Ectodermal cell (in vitro differentiated cells): ENCODE data around the gene TSEN2.

Experiments used
- H3K27ac ChIP-seq: 2 replicates; pipeline ENCODE4 v1.7.0; 2013; ENCODE audit warnings: mild to moderate bottlenecking, low read depth, low read length; ENCODE audit not compliant: insufficient read depth, poor library complexity, severe bottlenecking
- H3K27me3 ChIP-seq: 2 replicates; pipeline ENCODE4 v1.7.0; 2013; ENCODE audit warnings: mild to moderate bottlenecking, low read length; ENCODE audit not compliant: insufficient read depth, control insufficient read depth, poor library complexity, severe bottlenecking
- H3K36me3 ChIP-seq: one replicate; pipeline ENCODE4 v1.7.0; 2013; ENCODE audit warnings: low read length; ENCODE audit not compliant: control insufficient read depth, insufficient read depth
- H3K4me1 ChIP-seq: one replicate; pipeline ENCODE4 v1.7.0; 2013; ENCODE audit warnings: low read length; ENCODE audit not compliant: control insufficient read depth, insufficient read depth
- H3K4me3 ChIP-seq: 2 replicates; pipeline ENCODE4 v1.7.0; 2013; ENCODE audit warnings: low read depth, low read length, control low read depth; ENCODE audit not compliant: insufficient read depth
- H3K9me3 ChIP-seq: 2 replicates; pipeline ENCODE4 v1.7.0; 2013; ENCODE audit warnings: mild to moderate bottlenecking, low read length, moderate library complexity; ENCODE audit not compliant: control insufficient read depth
- WGBS, 2 experiments: methylation state at CpG; one replicate each; pipeline ENCODE4 v1.1.7; 2013; ENCODE audit warnings: missing lambda C conversion rate in 2 of 2; 5-methylcytosine and 5-hydroxymethylcytosine counted together

Gene TSEN2

DNA sequence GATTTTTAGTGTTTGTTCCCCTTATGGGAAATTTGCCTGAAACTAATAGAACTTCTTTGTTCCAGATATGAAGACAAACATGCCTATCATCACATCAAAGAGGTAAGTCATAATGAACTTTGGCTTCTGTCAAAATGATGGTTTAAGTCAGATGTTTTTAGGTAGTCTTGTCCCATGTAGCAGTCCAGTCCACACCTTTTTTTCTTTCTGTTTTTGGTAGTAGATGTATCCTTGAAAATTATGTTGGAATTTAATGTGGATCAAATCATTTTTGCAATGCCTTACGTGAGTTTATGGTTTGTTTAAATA is 12.1 kb downstream of the TSEN2 start:
- Histone ChIP-seq H3K36me3 (peaks cover 33% of the 10 kb centered on the region), H3K9me3 (no peaks in the 10 kb centered on the region), H3K27me3 (no peaks in the 10 kb centered on the region), H3K4me3 (no peak overlapping the region), H3K4me1 (no peaks in the 10 kb centered on the region), H3K27ac (no peak overlapping the region)
- whole genome bisulfite sequencing, 2 experiments = 100% methylated on average over 1 of the region's 1 CpG

DNA sequence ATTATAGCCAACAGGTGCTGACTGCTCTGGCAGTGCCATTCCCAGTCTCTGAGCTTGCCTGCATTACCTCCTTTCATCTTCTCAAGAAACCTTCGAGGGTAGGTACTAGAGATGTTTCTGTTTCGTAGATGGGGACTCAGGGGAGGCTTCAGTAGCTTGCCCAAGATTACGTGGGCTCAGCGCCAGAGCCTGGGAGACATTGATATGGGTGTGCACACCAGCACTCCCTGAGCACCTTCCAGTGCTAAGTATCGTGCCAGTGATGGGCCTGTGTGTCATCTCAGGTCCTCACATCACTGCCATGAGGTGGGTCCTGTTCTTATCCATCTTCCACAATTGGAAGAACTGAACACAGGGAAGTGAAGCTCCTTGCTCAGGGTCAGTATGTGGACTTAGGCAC is 15.2 kb downstream of the TSEN2 start:
- Histone ChIP-seq H3K36me3 (peaks cover 17% of the 10 kb centered on the region), H3K9me3 (no peaks in the 10 kb centered on the region), H3K27ac (no peak overlapping the region), H3K4me3 (no peak overlapping the region), H3K4me1 (no peaks in the 10 kb centered on the region), H3K27me3 (no peaks in the 10 kb centered on the region)
- WGBS, 2 experiments = 94 to 96% methylated on average over 5 of the region's 5 CpGs

DNA sequence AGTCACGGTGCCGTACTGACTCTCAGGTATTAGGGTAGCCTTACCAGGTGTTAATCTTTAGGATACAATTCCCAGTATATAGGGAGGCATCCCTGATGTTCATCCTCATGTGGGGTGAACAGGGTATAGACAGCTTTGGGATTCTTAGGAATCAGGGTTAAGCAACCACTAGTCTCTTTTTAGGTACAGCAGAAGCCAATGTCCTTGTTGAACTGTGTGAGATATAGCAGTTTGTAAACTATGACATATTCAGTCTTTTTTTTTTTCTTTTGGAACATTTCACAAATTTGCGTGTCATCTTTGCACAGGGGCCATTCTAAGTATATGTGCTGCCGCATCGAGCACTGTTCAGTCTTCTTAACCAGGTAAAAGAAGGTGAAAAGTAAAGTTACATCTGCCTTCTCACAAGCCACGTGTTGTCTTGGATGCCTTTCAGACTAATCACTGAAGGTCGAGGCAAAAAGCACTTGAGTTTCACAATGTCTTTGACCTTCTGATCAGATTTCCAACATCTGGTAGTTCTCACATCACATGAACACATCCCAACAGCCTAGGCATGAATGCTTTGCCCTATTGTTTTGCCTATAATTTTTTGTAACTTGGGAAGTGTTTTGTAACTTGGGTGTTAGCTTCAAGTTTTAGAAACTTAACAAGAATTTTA is 17.2 kb downstream of the TSEN2 start:
- H3K4me3 ChIP-seq = no peak overlapping the region
- peaks cover 18% of the 10 kb centered on the region for H3K36me3 ChIP-seq
- 94 to 95% methylated on average over 7 of the region's 7 CpGs for WGBS, 2 experiments
- no peaks in the 10 kb centered on the region for H3K27me3 ChIP-seq
- no peaks in the 10 kb centered on the region for H3K9me3 ChIP-seq
- no peaks in the 10 kb centered on the region for H3K4me1 ChIP-seq
- no peak overlapping the region for H3K27ac ChIP-seq

- peaks cover 15% of the 10 kb centered on the region for H3K36me3 ChIP-seq
- no peak overlapping the region for H3K4me3 ChIP-seq
- no peaks in the 10 kb centered on the region for H3K4me1 ChIP-seq
- H3K27ac ChIP-seq = no peak overlapping the region
- no peaks in the 10 kb centered on the region for H3K9me3 ChIP-seq
- 95% methylated on average over 18 of the region's 18 CpGs for WGBS, 2 experiments
- no peaks in the 10 kb centered on the region for H3K27me3 ChIP-seq
Observed at GRCh38 chr3:12503126-12503957, 19.1 kb downstream of the TSEN2 start.

DNA sequence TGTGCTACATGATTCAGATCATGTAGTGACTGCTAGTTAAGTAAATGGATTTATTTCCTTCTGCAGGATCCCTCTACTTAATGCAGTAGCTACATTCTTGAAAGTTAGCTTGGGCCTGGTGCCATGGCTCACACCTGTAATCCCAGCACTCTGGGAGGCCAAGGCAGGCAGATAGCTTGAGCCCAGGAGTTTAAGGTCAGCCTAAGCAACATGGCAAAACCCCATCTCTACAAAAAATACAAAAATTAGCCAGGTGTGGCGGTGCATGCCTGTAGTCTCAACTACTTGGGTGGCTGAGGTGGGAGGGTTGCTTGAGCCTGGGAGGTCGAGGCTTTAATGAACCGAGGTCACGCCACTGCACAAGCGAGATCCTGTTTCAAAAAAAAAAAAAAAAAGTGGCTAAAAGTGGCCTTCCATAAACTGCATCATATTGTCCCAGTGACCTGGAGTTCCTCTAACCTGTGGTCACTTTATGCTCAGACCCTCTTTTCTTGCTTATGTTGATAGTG is 22.0 kb downstream of the TSEN2 start:
- peaks cover 4% of the 10 kb centered on the region for H3K36me3 ChIP-seq
- H3K27me3 ChIP-seq = no peaks in the 10 kb centered on the region
- H3K9me3 ChIP-seq = no peaks in the 10 kb centered on the region
- no peak overlapping the region for H3K27ac ChIP-seq
- H3K4me1 ChIP-seq = no peaks in the 10 kb centered on the region
- no peak overlapping the region for H3K4me3 ChIP-seq
- WGBS, 2 experiments = 94 to 95% methylated on average over 5 of the region's 5 CpGs

DNA sequence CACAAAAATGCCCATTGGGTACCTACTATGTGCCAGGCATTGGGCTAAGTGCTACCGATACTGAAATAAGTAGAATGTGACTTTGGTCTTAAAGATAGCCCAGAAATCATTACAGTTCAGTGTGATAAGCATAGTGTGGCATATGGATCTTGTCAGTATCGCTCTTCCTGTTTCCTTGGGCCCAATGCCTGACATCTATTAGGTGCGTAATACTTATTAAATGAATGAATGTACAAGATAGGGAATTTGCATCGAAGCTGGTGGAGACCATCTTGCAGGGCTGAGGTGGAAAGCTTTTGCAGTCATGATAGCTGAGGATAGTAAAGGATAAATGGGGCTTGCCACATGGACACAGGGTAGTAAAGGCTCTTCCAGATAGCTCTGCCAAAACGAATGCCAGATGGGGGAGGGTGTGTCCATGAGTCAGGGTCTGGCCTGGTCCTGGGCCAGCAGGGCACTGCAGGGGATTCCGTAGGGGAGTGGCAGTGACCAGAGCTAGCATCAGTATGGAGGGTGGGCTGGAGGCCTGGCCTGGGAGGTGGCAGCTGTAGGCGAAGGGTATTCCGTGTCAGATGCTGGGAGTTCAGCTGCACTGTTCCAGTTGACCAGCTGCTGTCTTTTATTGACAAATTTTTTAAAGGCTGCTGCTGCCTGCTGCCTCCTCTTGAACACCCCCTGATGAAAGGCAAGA is 23.5 kb downstream of the TSEN2 start:
- H3K27ac ChIP-seq = no peak overlapping the region
- H3K4me3 ChIP-seq = no peak overlapping the region
- H3K27me3 ChIP-seq = no peaks in the 10 kb centered on the region
- H3K4me1 ChIP-seq = no peaks in the 10 kb centered on the region
- peaks cover 4% of the 10 kb centered on the region for H3K36me3 ChIP-seq
- 84 to 89% methylated on average over 8 of the region's 8 CpGs for WGBS, 2 experiments
- no peaks in the 10 kb centered on the region for H3K9me3 ChIP-seq

GRCh38 chr3:12508291-12508700 is 24.0 kb downstream of the TSEN2 start:
- H3K9me3 ChIP-seq = no peaks in the 10 kb centered on the region
- H3K4me3 ChIP-seq = no peak overlapping the region
- H3K36me3 ChIP-seq = peaks cover 4% of the 10 kb centered on the region
- no peaks in the 10 kb centered on the region for H3K27me3 ChIP-seq
- no peaks in the 10 kb centered on the region for H3K4me1 ChIP-seq
- 79 to 87% methylated on average over 5 of the region's 5 CpGs for WGBS, 2 experiments
- no peak overlapping the region for H3K27ac ChIP-seq

- WGBS, 2 experiments = 90 to 91% methylated on average over 3 of the region's 3 CpGs
- no peaks in the 10 kb centered on the region for H3K4me1 ChIP-seq
- H3K4me3 ChIP-seq = no peak overlapping the region
- H3K27ac ChIP-seq = no peak overlapping the region
- no peaks in the 10 kb centered on the region for H3K9me3 ChIP-seq
- H3K27me3 ChIP-seq = no peaks in the 10 kb centered on the region
- peaks cover 4% of the 10 kb centered on the region for H3K36me3 ChIP-seq
Observed at GRCh38 chr3:12509466-12509865, 25.2 kb downstream of the TSEN2 start.

GRCh38 chr3:12512534-12513118 is 28.3 kb downstream of the TSEN2 start:
- Histone ChIP-seq H3K27ac (no peak overlapping the region), H3K4me1 (no peaks in the 10 kb centered on the region), H3K4me3 (no peak overlapping the region), H3K36me3 (peaks cover 3% of the 10 kb centered on the region), H3K27me3 (no peaks in the 10 kb centered on the region), H3K9me3 (no peaks in the 10 kb centered on the region)
- 95 to 97% methylated on average over 2 to 4 of the region's 4 CpGs for WGBS, 2 experiments
